Fibroblast of skin of back (primary cell): ENCODE measurements around the gene CKB.
A peak's percentile ranks its signal among the peaks of the same experiment; 100 is the strongest.
"Not testable (repeated sequence)": the region's sequence is repeated elsewhere in the genome, so short reads cannot be mapped to it uniquely, and the experiment has no call there.

Experiments used
- DNase-seq: peaks from one replicate; pipeline ENCODE4 v3.0.0-alpha.2; 2013

CKB gene

DNA sequence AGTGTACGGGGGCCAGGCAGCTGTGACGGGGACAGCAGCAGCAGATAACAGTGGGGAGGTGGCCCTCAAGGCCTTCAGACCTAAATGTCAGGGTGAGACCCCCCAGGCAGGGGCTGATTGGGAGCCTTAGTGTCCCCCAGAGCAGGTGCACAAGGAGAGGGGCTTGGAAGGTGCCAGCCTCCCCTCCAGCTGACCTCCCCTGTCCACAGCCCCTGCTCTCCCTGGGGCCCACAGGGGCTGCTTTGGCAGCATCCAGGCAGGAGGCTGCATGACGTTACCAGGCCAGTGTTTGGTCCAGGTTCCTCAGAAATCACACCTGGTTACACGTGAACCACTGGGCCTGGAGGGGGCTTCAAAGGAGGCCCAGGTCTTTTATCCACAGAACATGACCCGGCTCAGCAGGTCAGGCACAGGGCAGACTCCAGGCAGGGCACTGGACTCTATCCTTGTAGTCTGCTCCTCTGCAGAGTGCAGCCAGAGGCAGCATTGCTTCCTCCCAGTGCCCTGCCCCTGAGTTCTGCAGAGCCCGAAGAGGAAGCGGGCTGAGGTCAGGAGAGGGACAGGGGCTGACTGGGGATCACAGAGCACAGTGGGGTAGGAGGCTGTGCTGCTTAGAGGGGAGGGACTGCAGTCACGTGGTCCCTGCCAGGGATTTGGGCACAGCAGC, 3.8 kb upstream of the CKB start:
- no peak for DNase-seq

DNA sequence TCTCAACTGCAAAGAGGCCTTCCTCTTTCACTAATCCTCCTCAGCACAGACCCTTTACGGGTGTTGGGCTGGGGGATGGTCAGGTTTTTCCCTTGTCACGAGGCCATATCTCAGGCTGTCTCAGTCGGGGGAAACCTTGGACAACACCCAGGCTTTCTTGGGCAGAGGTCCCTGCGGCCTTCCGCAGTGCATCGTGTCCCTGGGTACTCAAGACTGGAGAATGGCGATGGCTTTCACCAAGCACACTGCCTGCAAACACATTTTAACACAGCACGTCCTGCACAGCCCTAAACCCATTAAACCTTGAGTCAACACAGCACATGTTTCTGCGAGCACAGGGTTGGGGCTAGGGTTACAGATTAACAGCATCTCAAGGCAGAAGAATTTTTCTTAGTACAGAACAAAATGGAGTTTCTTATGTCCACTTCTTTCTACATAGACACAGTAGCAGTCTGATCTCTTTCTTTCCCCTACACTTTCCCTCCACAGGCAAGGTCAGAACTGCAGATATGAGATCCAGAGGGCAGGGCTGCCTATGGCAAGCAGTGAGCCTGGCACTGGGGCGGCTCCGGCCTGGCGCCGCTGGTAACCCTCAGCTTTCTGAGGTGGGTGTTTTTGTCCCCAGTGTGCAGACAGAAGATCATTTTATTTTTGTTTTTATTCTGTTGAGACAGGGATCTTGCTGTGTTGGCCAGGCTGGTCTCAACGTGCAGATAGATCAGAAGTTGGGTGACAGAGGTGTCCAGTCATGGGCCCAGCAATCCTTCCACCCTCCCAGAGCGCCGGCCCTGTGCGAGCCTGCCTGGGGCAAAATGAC, 3.0 kb upstream of the CKB start:
- DNase-seq: not testable (repeated sequence)

DNA sequence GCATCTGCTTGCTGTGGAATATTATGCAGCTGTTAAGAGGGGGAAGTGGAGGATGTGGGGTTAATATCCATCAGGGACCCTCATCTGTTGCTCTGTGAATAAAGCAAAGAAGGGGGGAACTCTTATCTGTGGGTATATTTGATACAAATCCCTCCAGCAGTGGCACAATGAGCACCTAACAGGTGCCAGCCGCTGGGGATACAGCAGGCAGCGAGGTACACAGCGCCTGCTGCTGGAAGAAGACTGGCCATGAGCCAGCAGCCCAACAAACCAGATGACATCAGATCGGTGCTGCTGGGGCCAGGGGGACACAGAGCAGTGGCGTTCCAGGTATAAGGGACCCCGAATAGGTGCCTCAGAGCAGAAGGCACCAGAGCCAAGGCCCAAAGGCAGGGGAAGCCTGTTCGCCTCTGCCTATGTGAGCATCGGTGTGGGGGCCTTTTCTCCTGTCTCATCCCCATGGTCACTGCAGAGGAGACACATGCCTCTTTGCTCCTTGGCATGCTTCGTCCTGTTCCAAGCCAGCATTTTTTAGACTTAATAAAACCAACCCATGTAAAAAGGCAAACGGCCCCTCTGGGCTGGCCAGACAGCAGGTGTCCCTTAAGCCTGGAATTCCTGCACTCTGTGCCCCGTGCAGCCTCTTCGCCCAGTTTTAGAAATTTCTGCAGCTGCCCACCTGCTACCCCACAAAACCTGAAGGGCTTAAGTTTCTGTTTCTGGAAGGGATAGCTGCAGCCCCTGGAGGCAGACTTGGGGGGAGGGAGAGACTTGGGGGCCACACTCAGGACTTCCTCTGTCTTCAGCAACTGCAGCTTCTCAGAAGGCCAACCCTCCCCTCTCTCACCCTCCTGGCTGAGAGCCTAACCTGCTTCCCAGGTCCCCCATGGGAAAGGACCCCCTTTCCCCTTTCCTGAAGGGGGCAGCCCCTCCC, 1.6 kb upstream of the CKB start:
- DNase-seq: no peak

DNA sequence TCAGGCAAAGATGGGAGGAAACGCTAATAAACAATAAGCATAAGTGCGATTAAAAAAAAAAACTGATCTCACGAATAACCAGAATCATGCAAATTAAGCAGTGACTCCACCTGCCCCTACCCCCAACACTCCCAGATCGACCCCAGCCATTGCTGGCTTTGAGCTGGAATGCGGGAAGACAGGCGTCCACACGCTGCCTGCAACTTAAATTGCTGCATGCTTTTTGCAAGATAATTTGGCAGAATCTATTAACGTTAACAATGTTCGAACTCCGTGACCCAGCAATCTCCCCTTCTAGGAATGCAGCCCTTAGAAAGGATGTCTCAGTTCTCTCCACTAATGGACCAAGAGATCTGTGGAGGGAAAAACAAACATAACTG, 935 bp upstream of the CKB start:
- DNase-seq: no peak

DNA sequence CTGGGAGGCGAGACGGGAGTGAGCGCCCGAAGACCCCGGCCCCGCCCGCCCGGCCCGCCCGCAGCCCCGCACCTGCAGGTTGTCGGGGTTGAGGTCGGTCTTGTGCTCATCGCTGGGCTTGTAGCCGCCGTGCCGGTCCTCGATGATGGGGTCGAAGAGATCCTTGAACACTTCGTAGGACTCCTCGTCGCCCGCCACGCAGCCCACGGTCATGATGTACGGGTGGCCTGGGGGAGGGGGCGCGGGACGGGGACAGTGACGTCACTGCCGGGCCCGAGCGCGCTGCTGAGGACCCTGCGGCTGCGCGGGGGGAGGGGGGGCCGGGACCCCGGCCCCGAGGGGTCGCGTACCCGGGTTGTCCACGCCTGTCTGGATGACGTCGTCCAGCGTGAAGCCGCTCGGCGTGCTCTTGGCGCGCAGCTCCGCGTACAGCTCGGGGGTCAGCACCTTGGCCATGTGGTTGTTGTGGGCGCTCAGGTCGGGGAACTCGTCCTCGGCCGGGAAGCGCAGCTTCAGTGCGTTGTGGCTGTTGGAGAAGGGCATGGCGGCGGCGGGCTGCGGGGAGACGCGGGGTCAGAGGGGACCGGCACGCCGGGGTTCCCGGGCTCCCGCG, 573 bp downstream of the CKB start:
- DNase-seq: no peak

DNA sequence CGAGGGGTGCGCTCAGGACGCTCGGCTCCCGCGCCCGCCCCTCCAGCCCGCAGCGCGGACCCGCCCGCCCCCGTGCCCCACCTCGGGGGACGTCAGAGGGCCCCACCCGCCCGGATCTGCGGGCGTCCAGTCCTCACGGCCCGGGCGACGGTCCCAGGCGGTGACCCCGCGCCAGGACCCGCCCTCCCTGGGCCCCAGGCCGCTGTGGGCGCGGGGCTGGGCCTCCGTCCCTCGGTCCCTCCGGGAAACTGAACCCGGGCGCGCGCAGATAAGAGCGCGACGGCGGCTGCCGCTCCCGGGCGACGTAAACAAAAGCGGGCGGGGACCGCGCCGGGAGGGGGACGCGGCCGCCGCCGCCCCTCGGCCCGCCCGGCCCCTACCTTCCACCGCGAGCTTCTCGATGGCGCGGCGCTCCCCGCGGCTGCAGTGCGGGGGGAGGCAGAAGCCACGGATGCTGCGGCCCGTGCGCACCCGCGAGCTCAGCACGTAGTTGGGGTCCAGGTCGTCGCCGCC, 1.1 kb downstream of the CKB start:
- no peak for DNase-seq

DNA sequence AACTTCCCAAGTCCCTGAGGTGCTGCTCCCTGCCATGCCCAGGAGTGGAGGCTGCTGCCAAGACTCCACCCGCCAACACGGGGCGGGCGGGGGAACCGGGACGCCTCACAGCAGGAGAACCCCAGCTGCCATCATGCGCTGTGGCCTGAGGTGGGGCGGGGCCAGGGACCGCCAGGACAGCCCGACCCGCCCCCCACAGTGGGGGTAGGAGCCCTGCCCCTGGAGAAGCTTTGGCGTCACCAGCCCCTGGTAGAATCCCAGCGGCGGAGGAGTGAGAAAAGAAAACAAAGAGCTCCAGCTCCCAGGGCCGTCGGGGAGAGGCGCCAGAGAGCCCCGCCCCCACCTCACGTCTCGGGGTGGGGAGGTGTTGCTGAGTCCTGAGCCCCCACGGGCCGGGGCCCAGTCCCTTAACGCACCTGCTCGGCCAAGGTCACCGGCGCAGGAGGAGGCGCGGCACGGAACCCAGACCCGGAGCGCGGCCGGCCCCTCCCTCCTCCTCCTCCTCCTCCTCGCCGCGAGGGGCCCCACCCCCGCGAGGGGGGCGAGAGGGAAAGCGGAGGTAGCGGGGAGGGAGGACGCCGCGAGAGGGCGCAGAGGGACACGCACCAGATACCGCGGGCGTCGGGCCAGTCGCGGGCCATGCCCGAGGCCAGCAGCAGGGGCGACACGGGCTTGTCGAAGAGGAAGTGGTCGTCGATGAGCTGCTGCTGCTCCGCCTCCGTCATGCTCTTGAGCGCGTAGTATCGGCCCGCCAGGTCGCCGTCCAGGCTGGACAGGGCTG, 1.8 kb downstream of the CKB start:
- DNase-seq: peak; percentile 78

- DNase-seq: no peak
Measured at GRCh38 chr14:103520269-103520656, 2.4 kb downstream of the CKB start.

DNA sequence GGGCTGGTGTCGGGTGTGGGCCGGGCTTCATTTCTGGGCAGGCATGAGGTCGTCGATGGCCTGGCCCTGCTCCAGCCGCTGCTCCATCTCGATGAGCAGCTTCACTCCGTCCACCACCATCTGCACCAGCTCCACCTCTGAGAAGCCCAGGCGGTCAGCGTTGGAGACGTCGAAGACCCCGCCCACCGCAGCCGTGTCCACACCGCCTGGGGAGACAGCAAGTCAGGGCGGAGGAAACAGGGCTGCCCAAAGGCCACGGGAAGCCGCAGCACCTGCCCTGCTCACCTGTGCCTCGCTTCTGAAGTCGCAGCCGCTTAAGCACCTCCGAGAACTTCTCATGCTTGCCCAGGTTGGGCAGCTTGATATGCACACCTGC, 2.8 kb downstream of the CKB start:
- no peak for DNase-seq

- DNase-seq: peak; percentile 34
Measured at GRCh38 chr14:103519043-103519836, 3.4 kb downstream of the CKB start.

DNA sequence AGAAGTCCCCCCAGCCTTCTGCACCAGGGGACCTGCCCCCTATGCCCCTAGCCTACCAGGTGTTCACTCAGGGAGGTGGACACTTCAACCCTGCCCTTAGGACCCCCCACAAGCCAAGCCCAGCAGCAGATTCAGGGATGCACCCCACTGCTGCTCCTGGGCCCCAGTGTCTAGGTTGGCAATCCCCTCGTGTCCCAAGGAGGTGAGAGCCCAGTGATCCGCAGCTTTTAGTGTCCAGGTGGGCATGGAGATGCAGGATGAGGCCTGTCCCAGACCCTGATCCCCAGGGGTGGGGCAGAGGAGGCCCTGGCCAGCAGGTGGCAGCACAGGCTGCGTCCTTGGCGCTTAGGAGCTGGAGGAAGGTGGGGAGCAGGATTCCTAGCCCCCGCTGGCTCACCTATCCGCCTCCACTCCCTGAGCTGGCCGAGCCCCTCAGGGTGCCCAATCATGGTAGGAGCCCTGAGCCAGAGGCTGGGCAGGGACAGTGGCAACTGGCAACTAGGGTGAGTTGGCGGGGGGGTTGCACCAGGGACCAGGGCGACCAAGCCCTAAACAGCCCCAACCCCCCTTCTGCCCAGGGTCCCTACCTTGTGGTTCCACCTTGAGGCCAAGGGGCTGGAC, 4.1 kb downstream of the CKB start:
- peak; percentile 50 for DNase-seq

GRCh38 chr14:103517721-103518421, 4.8 kb downstream of the CKB start:
- DNase-seq: no peak

- DNase-seq: no peak
Measured at GRCh38 chr14:103517174-103517566, 5.5 kb downstream of the CKB start.

GRCh38 chr14:103516426-103517173, 6.0 kb downstream of the CKB start:
- DNase-seq: no peak

DNA sequence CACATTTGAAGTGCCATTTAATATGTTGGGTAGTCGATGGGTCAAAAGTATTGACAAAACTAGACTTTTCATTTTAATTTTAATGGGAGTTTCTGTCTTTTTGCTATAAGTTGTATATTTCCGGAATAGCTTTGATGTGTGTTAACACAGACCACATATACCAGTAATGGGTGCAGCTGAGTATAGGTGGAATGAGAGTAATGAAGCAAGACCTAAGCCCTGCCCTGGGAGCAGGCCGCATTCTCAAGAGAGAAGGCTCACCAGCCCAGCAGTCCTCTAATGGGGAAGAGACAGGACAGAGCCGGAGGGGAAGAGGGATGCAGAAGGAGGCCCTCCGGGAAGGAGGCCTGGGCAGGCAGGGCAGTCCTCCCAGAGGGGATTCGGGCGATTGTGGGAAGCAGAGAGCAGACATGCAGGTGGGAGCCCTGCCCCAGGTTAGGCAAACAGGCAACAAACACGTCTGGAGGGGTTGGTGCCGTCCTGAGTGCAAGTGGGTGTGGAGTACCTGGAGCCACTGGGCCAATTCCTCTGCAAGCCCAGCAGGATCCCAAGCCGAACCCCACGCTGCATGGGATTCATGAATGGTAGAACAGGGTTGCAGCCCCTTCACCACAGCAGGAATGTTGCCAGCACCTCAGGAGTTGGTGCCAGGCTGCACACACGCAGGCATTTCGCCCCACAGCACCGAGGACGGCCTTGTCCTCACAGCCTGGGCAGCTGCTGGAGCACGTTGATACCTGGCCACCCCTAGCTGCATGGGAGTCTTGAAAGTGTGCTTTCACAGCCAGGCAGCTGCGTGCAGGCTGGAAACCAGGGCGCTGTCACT, 7.8 kb downstream of the CKB start:
- DNase-seq: no peak

GRCh38 chr14:103512701-103513611, 9.7 kb downstream of the CKB start:
- peak; percentile 46 for DNase-seq

DNA sequence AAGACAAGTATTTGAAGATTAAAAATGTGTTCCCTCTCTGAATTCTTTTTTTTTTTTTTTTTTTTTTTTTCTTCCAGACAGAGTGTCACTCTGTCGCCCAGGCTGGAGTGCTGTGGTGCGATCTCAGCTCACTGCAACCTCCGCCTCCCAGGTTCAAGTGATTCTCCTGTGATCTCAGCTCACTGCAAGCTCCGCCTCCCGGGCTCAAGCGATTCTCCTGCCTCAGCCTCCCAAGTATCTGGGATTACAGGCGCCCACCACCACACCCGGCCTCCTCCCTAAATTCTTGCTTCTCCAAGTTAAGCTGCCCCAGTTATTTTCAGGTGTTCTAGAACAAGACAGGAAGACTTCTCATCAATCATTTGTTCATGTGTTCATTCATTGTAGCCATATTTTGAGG, 10.4 kb downstream of the CKB start:
- DNase-seq: not testable (repeated sequence)
